Fibroblast of lung (primary cell): ENCODE measurements around the gene BLTP1. TPM values are rescaled to one million over a fixed set of nuclear protein-coding genes. Genes with fewer than 3 reads are reported as not detected.

Experiments used
- DNase-seq, 2 donors: peaks; one replicate each; pipeline versions ENCODE4 v3.0.0 to v3.0.0-alpha.2; 2010; ENCODE audit warnings: low read depth in 2 of 2
- H2AFZ ChIP-seq: 2 replicates; pipeline ENCODE4 v1.5.1; 2012; ENCODE audit warnings: low read length, control low read depth, inconsistent platforms
- H3K27ac ChIP-seq: 2 replicates; pipeline ENCODE4 v1.5.1; 2011; ENCODE audit warnings: low read length, control low read depth; ENCODE audit not compliant: insufficient read depth
- H3K27me3 ChIP-seq: 2 replicates; pipeline ENCODE4 v1.5.1; 2011; ENCODE audit warnings: mild to moderate bottlenecking, low read length; ENCODE audit not compliant: control insufficient read depth, insufficient read depth
- H3K36me3 ChIP-seq: 2 replicates; pipeline ENCODE4 v1.5.1; 2011; ENCODE audit warnings: low read length; ENCODE audit not compliant: control insufficient read depth, insufficient read depth
- H3K4me1 ChIP-seq: 2 replicates; pipeline ENCODE4 v1.5.1; 2011; ENCODE audit warnings: low read length; ENCODE audit not compliant: control insufficient read depth, insufficient read depth; ENCODE audit errors: extremely low read depth
- H3K4me2 ChIP-seq: 2 replicates; pipeline ENCODE4 v1.5.1; 2011; ENCODE audit warnings: low read length, control low read depth; ENCODE audit not compliant: insufficient read depth; ENCODE audit errors: extremely low read depth
- H3K4me3 ChIP-seq, 4 experiments: fragments of 200-600 bp in 1 of 4; sonication (generic) in 1 of 4; replicated peaks in 1 of 4; 2 replicates each; pipeline ENCODE4 v1.5.1; 2011 to 2016; ENCODE audit warnings: low read length in 4 of 4, low read depth in 3 of 4, mild to moderate bottlenecking in 3 of 4, control low read depth in 2 of 4, inconsistent platforms in 1 of 4, mixed read lengths in 1 of 4; ENCODE audit not compliant: insufficient read depth in 1 of 4; ENCODE audit errors: control extremely low read depth in 1 of 4
- H3K79me2 ChIP-seq: 2 replicates; pipeline ENCODE4 v1.5.1; 2012; ENCODE audit warnings: mild to moderate bottlenecking, low read length, inconsistent platforms; ENCODE audit not compliant: control insufficient read depth, insufficient read depth
- H3K9ac ChIP-seq: 2 replicates; pipeline ENCODE4 v1.5.1; 2011; ENCODE audit warnings: mild to moderate bottlenecking, low read length, control low read depth; ENCODE audit not compliant: insufficient read depth
- H3K9me3 ChIP-seq: 2 replicates; pipeline ENCODE4 v1.5.1; 2012; ENCODE audit warnings: low read depth, low read length; ENCODE audit not compliant: control insufficient read depth, insufficient read depth
- H4K20me1 ChIP-seq: 2 replicates; pipeline ENCODE4 v1.5.1; 2011; ENCODE audit warnings: low read length; ENCODE audit not compliant: control insufficient read depth, insufficient read depth; ENCODE audit errors: extremely low read depth
- CTCF ChIP-seq, 2 donors: IDR thresholded peaks in 1 of 2; conservative IDR thresholded peaks in 1 of 2; 1 replicate in 1 of 2; 2 replicates in 1 of 2; pipeline ENCODE4 v1.5.1; 2011 to 2012; ENCODE audit warnings: low read length in 2 of 2, control low read depth in 1 of 2, inconsistent platforms in 1 of 2, low read depth in 1 of 2, mild to moderate bottlenecking in 1 of 2
- EZH2 ChIP-seq: IDR thresholded peaks from 2 replicates; pipeline ENCODE4 v1.5.1; 2012; ENCODE audit warnings: low read length, control low read depth, mild to moderate bottlenecking; ENCODE audit errors: missing control alignments
- polyA plus RNA-seq, 2 donors: library from polyadenylated mRNA; depleted of rRNA in 1 of 2; stranded (reverse) in 1 of 2; unstranded in 1 of 2; fragments of >200 nt; gene quantifications; 2 replicates each; pipeline ENCODE4 v1.2.1, GENCODE V29; 2011 to 2012; ENCODE audit warnings: missing spikeins in 1 of 2
- total RNA-seq: library from RNA; depleted of rRNA; stranded (reverse); fragments of >200 nt; gene quantifications from 2 replicates; pipeline ENCODE4 v1.2.1, GENCODE V29; 2014

The BLTP1 gene
- total and polyA plus RNA-seq, 2 donors (not counting 1 experiment from before 2014, with no cell fraction given), result 52.5 to 130 TPM

DNA sequence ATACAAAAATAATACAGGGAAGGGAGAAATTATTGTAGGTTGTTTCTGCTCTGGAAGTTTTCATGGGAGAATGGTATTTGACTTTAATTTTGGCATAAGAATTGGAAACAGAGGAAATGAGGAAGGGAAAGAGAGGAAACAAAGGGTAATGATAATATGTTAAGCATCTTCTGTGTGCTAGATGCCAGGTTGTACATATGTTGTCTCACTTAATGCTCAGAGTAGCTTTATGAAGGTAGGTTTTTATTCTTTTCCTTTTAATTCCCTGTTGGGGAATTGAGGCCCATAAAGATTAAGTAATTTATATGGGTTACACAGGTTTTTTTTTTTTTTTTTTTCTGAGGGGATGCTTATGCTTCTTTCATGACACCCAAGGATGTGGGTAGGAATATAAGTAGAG is 19.2 kb downstream of the BLTP1 start:
- H3K9me3 ChIP-seq, result no peaks in the 10 kb centered on the region
- no peak overlapping the region for H2AFZ ChIP-seq
- H3K36me3 ChIP-seq, result no peaks in the 10 kb centered on the region
- no peak for TF ChIP-seq CTCF (conservative IDR thresholded peaks at IDR 0.05 in 1 of 2, IDR thresholded peaks at IDR 0.05 in 1 of 2; ENCODE audit: low read depth in 1 of 2, low read length in 2 of 2)
- no peak for TF ChIP-seq EZH2
- no peaks in the 10 kb centered on the region for H3K27me3 ChIP-seq
- peaks cover 10% of the 10 kb centered on the region for H3K79me2 ChIP-seq
- H4K20me1 ChIP-seq, result no peaks in the 10 kb centered on the region
- no peak overlapping the region for H3K4me3 ChIP-seq
- no peak overlapping the region for H3K4me2 ChIP-seq
- no peak overlapping the region for H3K27ac ChIP-seq
- no peaks in the 10 kb centered on the region for H3K4me1 ChIP-seq
- DNase-seq, result no peak
- no peak overlapping the region for H3K9ac ChIP-seq

- Histone ChIP-seq H3K79me2 (peaks cover 7% of the 10 kb centered on the region), H3K36me3 (peaks cover 4% of the 10 kb centered on the region), H3K4me3 (no peak overlapping the region), H2AFZ (no peak overlapping the region), H3K4me2 (no peak overlapping the region), H3K9ac (no peak overlapping the region), H3K27ac (no peak overlapping the region), H3K27me3 (no peaks in the 10 kb centered on the region), H4K20me1 (no peaks in the 10 kb centered on the region), H3K4me1 (no peaks in the 10 kb centered on the region), H3K9me3 (no peaks in the 10 kb centered on the region)
- TF ChIP-seq CTCF (conservative IDR thresholded peaks at IDR 0.05 in 1 of 2, IDR thresholded peaks at IDR 0.05 in 1 of 2; ENCODE audit: low read depth in 1 of 2, low read length in 2 of 2) (no peak), EZH2 (no peak)
- DNase-seq, result no peak
Measured at GRCh38 chr4:122172266-122172665, 20.1 kb downstream of the BLTP1 start.

DNA sequence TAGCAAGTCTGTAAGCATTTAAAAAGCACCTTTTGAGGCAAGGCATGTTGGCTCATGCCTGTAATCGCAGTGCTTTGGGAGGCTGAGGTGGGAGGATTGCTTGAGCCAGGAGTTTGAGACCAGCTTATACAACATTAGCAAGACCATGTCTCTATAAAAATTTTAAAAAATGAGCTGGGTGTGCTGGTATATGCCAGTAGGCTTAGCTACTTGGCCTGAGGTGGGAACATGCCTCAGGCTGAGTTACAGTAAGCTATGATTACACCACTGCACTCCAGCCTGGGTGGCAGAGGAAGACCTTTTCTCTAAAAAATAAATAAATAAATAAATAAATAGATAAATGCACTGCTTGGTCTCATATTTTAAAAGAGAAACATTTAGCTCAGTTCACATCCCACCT is 26.8 kb downstream of the BLTP1 start:
- H3K36me3 ChIP-seq, result peaks cover 10% of the 10 kb centered on the region
- TF ChIP-seq CTCF (conservative IDR thresholded peaks at IDR 0.05 in 1 of 2, IDR thresholded peaks at IDR 0.05 in 1 of 2; ENCODE audit: low read depth in 1 of 2, low read length in 2 of 2) (no peak), EZH2 (no peak)
- H3K9ac ChIP-seq, result no peak overlapping the region
- no peak overlapping the region for H2AFZ ChIP-seq
- no peaks in the 10 kb centered on the region for H3K4me1 ChIP-seq
- no peaks in the 10 kb centered on the region for H3K27me3 ChIP-seq
- H3K4me3 ChIP-seq, result no peak overlapping the region
- no peaks in the 10 kb centered on the region for H4K20me1 ChIP-seq
- DNase-seq, result no peak
- no peaks in the 10 kb centered on the region for H3K79me2 ChIP-seq
- no peak overlapping the region for H3K4me2 ChIP-seq
- no peak overlapping the region for H3K27ac ChIP-seq
- no peaks in the 10 kb centered on the region for H3K9me3 ChIP-seq
